ENCODE data around the gene KCNG4.
"Not testable (repeated sequence)": the region's sequence is repeated elsewhere in the genome, so short reads cannot be mapped to it uniquely, and the experiment has no call there.

The KCNG4 gene

DNA sequence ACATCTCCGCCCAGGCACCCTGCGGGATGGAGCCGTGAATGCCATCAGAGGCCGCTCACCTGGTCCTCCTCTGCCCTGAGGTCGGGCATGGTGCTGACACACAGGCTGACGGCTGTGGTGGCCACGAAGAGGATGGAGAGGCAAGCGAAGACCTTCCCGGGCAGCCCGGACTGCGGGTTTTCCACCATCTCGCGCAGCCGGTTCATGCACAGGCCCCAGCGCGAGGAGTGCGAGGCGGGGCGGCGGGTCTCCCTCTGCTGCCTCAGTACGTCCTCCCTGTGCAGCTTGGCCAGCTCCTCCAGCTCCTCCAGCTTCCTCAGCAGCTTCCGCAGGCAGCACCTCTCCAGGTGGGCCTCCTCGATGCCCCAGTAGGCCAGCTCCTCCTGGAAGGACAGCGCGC lies 3.1 kb downstream of the KCNG4 start:
- no peak for DNase-seq (ENCODE audit: low read depth, low spot score)

DNA sequence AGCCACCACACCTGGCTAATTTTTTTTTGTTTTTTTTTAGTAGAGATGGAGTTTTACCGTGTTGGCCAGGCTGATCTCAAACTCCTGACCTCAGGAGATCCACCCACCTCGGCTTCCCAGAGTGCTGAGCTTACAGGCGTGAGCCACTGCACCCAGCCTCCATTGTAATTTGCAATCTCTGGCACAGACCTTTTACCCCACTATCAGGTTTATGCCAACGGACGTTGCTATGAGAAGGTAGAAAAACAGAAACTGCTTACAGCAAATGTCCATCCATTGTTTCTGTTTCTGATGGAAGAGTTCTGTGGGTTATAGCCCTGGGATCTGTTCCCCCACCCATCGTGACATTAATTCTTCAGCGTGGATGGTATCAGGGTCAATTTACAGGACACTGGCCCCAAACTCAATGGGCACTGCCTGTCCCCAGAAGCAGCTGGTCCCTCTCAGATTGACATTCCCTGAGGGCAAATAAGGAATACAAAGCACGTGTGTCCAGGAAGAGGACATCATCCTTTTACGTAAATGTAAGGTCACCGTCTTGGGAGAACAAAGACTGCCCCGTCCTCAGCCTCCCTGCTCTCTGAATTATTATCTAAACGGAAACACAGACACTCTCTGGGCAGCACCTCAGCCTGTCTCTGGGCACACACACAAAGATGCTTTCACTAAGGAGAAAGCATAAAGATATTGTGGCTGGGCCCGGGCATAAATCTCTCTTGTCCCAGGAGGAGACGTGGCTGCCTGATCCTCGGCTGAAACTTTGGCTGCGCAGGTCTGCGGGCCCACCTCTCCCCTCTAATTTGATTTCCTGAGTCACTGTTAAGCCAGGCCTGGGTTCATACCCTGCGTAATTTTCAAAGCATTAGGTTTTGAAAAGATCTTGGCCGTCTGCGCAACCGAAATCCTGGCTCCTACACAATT lies 5.2 kb downstream of the KCNG4 start:
- DNase-seq (ENCODE audit: low read depth, low spot score) = no peak

DNA sequence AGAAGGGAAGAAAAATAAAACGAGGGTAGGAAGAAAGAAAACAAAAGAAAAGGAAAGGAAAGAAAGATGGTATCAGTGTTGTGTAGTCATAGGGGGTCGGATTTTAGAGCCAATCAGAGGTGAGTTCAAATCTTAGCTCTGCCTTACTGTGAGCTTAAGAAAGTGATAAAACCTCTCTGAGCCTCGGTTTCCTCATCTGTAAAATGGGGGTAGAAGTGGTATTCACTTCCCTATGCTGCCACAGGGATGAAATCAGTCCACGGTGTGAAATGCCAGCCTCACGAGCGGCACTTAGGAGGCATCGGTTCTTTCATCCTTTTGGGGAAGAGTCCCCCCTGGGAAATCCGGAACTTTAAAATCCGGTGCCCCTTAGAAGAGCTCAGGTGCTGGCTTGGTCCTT lies 6.1 kb downstream of the KCNG4 start:
- no peak for DNase-seq (ENCODE audit: low read depth, low spot score)

DNA sequence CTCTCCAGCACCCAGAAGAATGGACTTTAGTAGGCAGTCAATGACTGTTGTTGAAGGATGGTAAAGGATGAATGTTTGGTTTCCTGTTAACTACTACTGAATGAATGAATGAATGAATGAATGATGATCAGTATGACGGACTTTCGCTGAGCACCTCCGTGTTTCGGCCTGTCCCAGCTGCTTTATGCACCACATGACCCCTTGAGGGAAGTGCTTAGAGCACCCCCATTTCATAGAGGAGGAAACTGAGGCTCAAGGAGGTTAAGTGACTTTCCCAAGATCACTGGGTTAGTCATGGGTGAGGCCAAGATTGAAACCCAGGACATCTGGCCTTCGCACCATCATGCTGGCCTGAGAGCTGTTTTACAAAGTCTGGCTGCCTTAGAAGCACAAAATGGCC lies 6.8 kb downstream of the KCNG4 start:
- DNase-seq (ENCODE audit: low read depth, low spot score) = no peak

DNA sequence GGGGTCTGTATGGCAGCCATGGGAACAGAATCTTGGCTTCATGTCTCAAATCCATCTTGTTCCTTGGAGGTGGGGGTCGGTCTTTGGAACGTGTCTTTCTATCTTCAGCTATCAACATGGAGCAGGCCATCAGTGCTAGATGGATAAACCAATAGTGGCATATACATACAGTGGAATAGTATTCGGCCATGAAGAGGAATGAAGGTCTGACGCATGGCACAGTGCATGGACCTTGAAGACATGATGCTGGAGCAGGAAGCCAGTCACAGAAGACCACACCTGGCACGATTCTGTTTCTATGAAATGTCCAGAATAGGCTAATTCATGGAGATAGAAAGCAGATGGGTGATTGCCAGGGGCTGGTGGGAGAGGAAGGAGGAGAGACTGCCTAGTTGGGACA lies 7.8 kb downstream of the KCNG4 start:
- no peak for DNase-seq (ENCODE audit: low read depth, low spot score)

DNA sequence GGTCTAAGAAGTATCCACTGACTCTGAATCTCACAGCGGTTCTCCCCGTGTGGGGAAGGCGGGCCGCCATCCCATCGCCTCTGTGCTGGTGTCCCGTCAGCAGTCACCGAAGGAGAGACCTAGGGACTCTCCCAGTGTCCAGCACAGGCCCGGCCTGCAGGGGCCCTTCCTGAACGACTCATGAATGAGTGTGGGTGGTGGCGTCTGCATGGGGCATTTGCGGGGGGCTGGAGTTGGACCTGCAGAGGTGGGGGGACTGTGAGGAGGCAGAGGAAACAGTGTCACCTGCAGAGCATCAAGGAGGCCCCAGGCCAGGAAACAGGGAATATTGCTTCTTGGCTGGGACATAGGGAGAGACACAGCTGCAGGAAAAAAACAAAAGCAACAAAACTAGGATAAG lies 10.3 kb downstream of the KCNG4 start:
- DNase-seq (ENCODE audit: low read depth, low spot score) = no peak

DNA sequence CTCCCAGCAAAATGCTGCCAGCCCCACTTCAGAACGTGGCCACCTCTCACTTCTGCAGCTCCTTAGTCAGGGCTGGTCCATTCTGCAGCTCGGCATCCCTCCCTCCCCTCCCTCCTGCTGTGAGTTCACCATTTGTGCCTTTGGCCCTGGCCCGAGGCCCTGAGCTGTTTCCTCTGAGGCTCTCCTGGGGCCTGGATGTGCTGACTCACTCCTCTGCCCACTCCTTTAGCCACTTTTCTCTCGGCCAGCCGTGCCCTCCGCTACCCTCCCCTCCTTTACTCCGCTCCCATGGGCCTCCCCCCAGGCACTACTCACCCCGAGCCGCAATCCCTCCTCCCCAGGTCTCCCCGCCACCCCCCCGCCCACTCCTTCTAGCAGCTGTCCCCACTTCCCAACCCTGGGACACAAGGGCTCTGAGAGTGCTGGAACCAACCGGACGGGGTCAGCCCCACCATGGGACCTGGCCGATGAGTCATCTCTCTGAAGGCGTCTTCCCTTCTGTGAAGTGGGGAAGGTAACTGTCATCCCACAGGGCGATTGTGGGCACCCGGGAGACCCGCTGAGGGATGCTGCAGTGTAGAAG lies 11.5 kb downstream of the KCNG4 start:
- no peak for DNase-seq (ENCODE audit: low read depth, low spot score)

DNA sequence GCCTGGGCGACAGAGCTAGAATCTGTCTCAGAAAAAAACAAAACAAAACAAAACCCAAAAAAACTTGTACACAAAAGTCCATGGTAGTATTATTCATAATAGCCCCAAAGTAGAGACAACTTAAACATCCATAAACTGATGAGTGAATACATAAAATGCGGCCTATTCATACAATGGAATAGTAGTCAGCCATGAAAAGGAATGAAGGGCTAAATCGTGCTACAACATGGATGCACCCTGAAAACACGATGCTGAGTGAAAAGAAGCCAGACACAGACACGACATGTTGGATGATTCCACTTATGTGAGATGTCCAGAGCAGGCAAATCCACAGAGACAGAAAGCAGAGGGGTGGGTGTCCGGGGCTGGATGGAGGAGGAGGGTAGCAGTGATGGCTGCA lies 12.3 kb downstream of the KCNG4 start:
- no peak for DNase-seq (ENCODE audit: low read depth, low spot score)

DNA sequence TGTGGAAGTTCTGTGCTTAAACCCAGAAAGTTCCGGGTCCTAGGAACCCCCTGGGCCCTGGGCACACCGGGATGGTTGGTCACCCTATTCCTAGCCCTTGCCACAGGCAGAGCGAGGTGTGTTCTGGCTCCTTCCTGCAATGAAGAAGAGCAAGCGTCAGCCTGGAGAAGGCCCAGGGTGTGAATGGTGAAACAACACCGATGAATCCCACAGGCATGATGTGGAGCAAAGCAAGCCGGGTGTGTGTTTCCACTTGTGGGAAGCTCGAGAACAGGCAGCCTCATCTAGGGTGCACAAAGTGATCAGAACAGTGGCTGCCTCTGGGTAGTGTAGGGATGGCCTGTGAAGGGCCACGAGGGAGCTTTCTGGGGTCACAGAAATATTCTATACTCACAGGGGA lies 13.8 kb downstream of the KCNG4 start:
- no peak for DNase-seq (ENCODE audit: low read depth, low spot score)

DNA sequence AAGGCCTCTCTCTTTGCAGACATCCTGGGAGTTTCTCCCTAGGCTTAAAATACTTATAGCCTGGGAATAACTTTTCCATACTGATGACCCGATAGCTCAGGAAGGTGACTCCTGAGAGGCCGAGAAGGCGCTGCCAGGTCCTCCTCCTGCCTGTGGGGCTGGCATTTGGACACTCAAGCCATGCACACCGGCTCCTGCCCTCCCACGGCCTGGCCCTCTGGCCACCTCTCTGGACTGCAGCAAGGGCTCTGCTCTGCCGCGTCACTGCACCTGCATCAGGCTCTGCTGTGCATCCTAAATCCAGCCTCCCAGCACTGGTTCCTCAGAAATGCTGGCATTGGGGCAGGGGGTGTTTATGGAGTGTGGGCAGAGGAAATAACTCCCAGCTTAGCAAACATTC lies 14.2 kb downstream of the KCNG4 start:
- no peak for DNase-seq (ENCODE audit: low read depth, low spot score)

DNA sequence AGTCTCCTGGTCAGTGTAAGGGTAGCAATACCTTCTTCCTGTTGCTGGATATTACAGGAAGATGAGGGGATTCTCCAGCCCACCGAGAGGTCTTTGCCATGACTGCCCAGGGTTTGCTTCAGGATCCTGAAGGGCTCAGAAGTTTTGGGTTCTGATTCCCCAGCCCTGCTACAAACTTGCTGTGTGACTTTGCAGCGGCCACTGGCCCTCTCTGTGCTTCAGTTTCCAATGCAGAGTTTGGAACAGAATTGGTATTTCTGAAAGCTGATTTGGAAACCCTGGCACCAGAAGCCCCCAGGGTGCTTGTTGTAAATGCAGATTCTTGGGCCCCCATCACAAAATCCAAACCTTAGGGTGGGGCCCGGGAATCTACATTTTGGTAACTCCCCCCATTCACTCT lies 14.7 kb downstream of the KCNG4 start:
- DNase-seq (ENCODE audit: low read depth, low spot score) = no peak

DNA sequence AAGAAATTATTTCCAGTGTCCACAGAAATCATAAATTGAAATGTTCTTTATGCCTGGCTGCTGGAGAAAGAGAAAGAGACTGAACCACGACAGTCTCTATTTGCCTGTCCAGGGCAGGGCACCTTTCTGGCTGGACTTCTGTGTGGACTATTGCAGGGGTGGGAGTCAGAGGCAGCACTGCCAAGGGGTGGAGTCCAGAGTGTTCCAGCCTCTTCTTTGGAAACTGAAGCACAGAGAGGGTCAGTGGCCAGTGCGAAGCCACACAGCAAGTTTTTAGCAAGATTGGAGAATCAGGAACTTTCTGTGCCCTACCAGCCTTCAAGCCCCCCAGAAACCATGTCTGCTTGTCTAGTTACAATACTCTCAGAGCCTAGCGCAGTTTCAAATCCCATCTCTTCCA lies 15.3 kb downstream of the KCNG4 start:
- DNase-seq (ENCODE audit: low read depth, low spot score) = no peak

DNA sequence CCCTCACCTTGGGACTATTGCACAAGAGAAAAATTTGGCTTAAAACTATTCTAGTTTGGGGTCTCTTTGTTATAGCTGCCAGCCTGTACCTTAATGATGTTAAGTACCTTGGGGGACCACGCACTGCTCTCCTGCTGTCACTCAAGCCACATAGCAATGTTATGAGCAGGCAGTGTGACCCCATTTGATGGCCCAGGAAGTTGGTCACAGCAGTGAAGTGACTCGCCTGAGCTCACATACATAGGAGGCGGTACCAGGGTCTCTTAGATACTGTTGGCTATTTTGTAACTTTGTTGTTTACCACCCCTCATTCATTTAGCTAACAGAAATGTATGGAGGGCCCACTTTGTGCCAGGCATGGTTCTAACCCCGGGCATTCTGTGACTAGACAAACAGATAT lies 16.4 kb downstream of the KCNG4 start:
- DNase-seq (ENCODE audit: low read depth, low spot score) = no peak

DNA sequence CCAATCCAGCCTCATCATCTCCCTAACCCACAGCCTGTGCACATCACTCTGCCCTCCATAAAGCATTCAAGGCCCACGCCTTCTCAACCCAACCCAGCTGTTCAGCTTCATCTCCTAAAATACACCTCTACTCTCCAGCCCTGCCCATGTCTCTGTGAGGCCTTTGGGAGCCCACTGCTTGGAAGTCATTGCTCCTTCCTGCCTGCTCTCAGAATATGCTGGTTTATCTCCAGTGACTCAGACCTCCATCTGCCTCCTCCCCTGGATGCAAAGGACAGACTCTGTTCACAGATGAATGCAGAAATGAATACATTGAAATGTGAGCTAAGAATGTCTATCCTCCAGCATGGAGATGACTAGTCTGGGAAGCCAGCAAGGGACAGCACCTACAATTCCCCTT lies 19.0 kb downstream of the KCNG4 start:
- DNase-seq (ENCODE audit: low read depth, low spot score) = no peak

DNA sequence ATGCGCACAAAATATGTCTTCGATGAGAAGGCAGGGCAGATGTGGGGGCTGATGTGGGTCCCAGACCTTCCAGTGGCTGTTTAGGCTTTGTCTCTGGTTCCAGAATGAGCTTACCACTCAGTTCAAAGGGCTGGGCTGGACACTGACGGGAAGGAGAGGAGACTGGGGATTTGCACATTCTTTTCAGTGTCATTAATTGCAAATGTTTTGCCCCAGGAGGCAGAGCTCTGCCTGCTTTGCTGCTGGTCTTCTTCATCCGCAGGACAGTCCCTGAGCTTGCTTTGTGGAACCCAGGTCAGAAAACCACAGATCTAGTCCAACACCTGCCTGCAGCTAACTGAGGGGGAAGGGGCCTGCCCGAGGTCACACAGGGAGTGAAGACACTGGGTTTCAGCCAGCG lies 20.9 kb downstream of the KCNG4 start:
- DNase-seq (ENCODE audit: low read depth, low spot score) = no peak

DNA sequence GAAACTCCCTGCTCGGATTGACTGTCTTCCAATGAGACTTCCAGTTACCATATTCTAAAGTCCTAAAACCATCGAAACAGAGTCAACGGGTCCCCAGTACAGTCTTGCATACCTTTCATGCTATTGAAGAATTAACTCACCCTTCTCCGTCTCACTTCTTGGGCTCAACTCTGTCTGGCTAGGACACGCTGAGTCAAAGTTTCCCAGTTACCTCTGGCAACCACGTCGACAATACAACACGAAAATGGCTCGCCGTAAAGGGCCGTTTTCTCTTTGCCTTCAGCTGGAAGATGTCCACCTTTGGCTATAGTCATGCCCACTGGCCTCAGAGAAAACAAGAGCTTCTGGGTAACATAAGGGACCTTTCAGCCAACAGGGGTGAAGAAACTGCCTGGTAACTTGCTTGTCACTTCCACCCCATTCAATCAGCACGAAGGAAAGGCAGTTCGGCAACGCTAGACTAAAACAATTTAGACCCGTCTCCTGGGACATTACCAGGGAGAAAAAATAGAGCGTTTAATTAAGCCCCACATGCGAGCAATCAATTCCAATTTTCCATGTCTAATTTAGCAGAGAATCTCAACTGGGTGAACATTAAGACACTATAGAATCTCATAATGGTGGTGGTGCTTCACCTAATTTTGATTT lies 21.5 kb downstream of the KCNG4 start:
- DNase-seq (ENCODE audit: low read depth, low spot score) = no peak

DNA sequence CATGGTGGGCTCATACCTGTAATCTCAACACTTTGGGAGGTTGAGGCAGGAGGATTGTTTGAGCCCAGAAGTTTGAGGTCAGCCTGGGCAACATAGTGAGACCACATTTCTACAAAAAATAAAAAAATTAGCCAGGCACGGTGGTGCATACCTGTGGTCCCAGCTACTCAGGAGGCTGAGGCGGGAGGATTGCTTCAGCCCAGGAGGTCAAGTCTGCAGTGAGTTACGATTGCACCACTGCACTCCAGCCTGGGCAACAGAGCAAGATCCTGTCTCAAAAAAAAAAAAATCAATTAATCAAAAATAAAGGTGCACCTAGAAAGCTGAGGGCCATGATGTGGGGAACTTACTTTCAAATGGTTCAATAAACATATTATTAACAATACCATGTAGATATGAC lies 23.7 kb downstream of the KCNG4 start:
- not testable (repeated sequence) for DNase-seq (ENCODE audit: low read depth, low spot score)

DNA sequence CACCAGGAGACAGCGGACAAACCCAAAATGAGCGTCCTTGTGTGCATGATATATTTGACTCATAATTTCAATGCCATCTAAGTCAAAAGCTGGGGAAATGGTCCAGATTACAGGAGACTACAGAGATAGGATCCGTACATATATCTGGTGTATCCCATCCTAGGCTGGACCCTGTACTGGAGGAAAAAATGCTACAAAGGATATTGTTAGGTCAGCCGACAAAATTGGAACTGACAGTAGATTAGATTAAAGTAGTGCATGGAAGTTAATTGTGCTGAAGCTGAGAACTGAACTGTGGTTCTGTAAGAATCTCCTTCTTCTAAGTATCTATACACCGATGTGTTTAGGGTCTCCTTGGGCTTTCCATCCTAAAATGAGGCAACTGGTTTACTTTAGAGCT lies 24.3 kb downstream of the KCNG4 start:
- DNase-seq (ENCODE audit: low read depth, low spot score) = no peak

DNA sequence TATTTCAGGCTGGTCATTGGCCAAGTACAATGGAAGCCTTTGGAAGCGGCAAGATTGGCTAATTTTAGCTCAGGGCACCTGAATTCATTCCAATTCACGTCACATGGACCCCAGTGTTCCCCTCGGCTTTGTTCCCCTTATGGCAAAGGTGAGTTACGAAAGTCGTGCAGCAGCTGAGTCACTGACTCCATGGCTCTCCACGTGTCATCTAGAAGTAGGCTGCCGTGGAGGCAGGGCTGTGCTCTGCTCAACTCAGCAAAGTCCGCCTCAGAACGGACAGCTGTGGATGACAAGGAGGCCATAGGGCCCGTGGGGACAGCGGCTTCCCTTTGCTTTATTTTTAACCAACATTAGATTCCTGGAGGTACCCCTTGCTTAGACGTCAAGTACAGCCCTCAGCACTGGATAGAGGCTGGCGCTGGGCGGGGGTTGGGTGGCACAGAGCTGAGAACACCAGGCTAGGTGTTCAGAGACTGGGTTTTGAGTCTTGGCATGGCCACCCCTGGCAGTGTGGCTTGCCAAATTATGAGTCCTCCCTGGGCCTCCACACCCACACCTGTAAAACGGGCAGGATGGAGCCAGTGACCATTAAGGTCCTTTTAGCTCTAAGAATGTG lies 25.3 kb downstream of the KCNG4 start:
- no peak for DNase-seq (ENCODE audit: low read depth, low spot score)

DNA sequence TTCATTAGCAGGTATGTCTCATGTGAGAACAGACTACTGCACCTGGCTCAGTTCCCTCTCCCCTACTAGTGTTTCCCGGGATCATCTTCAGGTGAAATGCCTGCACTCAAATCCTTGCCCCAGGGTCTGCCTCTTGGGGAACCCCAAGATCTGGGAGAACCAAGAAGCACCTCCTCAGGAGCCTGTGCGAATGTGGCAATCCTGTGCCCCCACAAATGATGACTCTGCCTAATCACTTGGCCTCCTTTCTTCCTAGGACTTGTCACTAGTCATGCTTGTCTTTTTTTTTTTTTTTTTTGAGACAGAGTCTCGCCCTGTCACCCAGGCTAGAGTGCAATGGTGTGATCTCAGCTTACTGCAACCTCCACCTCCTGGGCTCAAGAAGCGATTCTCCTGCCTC lies 27.2 kb downstream of the KCNG4 start:
- no peak for DNase-seq (ENCODE audit: low read depth, low spot score)

DNA sequence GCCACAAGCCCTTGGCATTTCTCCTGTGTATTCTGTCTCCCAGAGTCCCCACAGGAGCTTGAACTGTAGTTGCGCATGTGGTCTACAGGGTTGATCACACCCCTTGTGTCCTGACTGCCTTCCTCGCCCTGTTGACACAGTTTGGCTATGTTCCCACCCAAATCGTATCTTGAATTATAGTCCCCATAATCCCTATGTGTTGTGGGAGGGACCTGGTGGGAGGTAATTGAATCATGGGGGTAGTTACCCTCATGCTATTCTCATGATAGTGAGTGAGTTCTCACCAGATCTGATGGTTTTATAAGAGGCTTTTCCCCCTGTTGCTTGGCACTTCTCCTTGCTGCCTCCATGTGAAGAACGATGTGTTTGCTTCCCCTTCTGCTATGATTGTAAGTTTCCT lies 27.7 kb downstream of the KCNG4 start:
- DNase-seq (ENCODE audit: low read depth, low spot score) = no peak

DNA sequence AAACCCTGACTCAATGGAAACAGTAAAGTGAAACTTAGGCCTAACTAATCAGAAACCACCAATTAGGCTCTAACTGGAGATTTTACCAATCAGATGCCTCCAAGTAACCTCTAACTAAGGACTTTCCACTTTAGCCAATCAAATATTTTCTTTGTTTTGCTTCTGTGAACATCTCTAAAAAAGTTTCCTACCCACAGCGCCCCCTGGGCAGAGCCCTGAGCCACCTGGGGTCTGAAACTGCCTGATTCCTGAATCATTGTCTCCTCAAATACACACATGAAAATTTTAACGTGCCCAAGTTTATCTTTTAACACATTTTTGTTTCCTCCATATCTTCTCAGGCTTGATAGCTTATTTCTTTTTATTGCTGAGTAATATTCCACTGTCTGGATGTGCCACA lies 29.8 kb downstream of the KCNG4 start:
- DNase-seq (ENCODE audit: low read depth, low spot score) = no peak

DNA sequence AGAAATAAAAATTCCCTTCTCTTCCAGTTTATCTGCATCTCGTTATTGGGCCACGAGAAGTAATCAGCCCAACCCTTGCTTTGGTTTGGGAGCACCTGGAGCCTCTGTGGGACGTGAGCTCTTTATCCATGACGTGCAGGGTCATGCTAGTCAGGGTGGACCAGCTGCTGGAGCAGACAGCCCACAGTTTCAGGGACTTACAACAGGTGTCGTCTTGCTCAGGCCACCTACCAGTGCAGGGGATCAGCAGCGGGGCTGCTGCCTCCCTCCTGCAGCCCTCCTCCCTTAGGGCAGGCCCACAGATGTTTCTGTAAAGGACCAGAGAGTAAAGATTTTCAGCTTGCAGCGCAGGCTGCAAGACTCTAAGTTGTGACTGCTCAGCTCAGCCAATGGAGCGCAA lies 31.9 kb downstream of the KCNG4 start:
- DNase-seq (ENCODE audit: low read depth, low spot score) = no peak

Data from activated CD4-positive, CD25-positive, alpha-beta regulatory T cell treated with anti-CD3 and anti-CD28 coated beads, Interleukin-2, amount 50 U/mL, for 16 hours (primary cell).